NCI-H345 treated with DMSO at 0.1 percent for 48 hours (cell line): ENCODE results near the gene EPB41L2.
"Not testable (repeated sequence)": the region's sequence is repeated elsewhere in the genome, so short reads cannot be mapped to it uniquely, and the experiment has no call there.

Experiments
- DNase-seq: peaks from one replicate; lab custom pipeline; 2025; ENCODE audit not compliant: unreplicated experiment; lab: John Stamatoyannopoulos, UW

EPB41L2 gene

DNA sequence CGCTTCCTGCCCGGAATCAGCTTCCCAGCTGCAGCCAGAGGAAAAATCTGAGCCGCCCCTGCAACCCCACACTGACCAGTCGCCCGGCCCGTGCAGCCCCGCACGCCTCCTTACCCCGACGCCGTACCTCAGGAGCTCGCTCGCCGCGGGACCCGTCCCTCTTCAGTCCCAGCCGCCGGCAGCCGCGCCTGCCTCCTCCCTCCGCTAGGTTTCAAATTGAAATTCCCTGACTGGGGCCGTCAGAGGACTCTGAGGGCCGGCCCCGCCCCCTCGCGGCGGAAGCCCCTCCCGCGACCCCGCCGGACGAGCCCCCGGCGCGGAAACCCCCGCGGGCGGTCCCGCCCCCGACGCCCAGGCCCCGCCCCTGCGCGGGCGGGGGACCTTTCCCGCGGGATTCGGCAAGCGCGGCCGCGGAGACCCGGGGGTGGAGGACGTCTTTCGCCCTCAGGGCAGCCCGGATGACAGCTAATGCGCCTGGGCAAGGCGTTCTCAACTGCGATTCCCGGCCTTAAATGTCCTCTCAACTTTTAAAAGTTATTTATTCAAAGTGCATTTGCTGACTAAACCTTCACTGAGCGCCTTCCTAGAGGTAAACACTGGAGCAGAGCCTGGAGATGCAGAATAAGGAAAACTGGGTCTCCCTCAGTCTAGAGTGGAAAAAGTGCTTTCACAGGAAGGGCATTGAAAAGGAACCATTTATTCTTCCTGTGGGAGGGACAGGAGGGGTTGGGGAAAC is at the start of gene EPB41L2:
EPB41L2 (minus strand) TSS at position 218 of the 736 bp plus-strand sequence. CDS start 106,760 bp downstream, outside the sequence.
- peak; percentile 22 for DNase-seq

DNA sequence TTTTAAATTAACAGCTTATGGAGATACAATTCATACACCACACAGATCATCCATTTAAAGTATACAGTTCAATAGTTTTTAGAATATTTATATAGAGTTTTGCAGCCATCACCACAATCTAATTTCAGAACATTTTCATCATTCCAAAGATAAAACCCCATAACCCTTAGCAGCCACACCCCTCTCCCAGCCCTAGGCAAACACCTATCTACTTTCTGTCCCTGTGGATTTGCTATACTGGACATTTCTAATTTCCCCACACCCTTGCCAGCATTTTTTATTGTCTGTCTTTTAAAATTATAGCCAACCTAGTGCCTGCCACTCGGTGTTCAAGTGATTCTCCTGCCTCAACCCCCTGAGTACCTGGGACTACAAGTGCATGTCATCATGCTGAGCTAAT is 49.2 kb upstream of the EPB41L2 start:
- no peak for DNase-seq

DNA sequence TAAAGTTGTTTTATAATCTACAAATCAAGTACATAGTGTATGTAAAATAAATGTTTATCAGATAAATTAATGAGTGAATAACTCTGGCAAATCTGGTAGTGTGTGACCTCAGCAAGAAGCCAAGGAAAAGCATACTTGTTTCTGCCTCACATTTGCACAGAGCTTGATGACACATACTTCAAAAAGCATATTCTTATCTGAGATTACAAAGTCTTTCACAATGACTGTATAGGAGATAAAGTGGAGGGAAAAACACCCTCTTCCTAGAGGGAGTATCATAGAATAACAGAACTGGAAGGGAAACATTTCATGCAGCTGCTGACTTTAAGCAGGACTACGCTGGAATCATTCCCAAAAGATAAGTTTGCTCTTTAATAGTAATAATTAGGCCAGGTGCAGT is 44.1 kb upstream of the EPB41L2 start:
- no peak for DNase-seq

DNA sequence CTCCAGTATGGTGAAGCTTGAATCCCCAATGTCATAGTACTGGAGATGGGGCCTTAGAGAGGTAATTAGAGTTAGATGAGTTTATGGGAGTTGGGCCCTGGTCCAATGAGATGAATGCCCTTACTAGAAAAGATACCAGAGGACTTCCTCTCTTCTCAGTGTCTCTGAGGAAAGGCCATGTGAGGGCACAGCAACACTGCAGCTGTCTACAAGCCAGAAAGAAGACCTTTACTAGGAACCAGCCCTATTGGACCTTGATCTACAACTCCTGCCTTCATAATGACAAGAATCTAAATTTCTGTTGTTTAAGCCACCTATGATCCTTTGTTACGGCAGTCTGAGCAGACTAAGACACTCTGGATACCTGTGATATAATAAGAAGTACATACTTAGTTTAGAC is 40.9 kb upstream of the EPB41L2 start:
- DNase-seq = no peak

DNA sequence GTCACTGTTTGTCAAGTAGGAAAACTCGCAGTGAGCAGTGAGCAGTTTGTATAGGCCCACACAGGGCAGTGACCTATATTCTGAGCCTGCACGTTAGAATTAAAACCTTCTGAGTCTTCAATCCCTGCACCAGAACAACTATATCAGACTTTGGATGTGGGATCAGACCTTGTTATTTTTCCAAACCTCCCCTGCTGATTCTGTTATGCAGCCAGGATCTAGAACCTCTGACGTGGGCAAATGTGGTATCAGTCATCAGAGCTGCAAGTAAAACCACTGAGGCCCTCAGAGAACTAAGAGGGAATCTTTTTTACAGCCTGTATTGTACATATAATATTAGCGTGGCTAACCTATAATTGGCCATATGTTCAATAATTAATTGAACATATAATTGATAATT is 40.3 kb upstream of the EPB41L2 start:
- no peak for DNase-seq

DNA sequence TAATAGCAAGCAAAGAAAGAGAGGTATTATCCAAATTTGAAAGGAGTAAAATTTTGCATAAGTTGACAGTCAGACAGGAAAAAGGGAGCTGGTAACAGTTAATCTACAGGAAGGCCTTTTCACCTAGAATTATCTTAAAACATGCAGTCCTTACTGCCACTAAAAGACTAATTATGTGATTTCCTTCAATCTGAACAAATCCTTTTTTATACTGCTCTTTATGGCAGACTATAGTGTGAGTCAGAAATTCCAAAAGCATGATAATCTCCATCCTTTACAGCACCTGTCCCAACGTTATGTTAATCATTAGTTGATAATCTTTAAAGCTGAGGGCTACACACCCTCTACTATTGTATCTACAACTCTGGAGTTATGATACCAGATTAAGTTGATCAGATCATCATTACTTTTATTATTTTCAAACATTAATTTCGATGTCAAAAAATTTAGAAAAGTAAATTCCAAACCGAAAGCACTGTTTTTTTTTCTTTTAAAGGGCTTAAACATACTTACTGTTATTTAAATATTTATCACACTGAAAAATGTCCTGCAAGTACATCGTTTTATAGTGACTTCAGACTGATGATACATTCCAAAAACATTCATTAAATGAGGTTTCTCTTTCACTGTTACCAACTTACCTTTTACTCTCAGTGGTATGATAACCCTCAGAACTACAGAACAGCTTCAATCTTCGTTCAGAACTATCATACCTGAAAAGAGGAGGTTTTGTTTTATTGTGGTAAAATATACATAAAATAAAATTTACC is 39.1 kb upstream of the EPB41L2 start:
- no peak for DNase-seq

DNA sequence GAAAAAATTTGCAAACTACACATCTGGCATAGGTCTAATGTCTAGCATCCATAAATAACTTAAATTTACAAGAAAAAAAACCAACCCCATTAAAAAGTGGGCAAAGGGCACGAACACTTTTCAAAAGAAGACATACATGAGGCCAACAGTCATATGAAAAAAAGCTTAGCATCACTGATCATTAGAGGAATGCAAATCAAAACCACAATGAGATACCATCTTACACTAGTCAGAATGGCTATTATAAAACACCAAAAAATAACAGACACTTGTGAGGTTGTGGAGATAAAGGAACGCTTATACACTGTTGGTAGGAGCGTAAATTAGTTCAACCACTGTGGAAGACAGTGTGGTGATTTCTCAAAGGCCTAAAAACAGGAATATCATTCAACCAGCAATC is 33.7 kb upstream of the EPB41L2 start:
- DNase-seq = no peak

DNA sequence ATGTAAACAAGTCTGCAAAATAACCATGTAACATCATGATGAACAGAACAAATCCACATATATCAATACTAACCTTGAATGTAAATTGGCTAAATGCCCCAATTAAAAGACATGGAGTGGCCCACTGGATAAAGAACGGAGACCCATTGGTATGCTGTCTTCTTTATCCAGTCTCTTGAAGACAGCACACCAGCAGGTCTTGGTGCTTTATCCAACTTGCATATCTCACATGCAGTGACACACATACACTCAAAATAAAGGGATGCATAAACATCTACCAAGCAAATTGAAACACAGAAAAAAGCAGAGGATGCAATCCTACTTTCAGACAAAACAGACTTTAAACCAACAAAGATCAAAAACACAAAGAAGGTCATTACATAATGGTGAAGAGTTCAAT is 30.3 kb upstream of the EPB41L2 start:
- no peak for DNase-seq

DNA sequence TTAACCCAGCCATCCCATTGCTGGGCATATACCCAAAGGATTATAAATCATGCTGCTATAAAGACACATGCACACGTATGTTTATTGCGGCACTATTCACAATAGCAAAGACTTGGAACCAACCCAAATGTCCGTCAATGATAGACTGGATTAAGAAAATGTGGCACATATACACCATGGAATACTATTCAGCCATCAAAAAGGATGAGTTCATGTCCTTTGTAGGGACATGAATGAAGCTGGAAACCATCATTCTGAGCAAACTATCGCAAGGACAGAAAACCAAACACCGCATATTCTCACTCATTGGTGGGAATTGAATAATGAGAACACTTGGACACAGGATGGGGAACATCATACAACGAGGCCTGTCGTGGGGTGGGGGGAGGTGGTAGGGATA is 28.9 kb upstream of the EPB41L2 start:
- DNase-seq = not testable (repeated sequence)

DNA sequence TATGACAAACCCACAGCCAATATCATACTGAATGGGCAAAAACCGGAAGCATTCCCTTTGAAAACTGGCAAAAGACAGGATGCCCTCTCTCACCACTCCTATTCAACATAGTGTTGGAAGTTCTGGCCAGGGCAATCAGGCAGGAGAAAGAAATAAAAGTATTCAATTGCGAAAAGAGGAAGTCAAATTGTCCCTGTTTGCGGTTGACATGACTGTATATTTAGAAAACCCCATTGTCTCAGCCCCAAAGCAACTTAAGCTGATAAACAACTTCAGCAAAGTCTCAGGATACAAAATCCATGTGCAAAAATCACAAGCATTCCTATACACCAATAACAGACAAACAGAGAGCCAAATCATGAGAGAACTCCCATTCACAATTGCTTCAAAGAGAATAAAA is 27.3 kb upstream of the EPB41L2 start:
- DNase-seq = not testable (repeated sequence)

DNA sequence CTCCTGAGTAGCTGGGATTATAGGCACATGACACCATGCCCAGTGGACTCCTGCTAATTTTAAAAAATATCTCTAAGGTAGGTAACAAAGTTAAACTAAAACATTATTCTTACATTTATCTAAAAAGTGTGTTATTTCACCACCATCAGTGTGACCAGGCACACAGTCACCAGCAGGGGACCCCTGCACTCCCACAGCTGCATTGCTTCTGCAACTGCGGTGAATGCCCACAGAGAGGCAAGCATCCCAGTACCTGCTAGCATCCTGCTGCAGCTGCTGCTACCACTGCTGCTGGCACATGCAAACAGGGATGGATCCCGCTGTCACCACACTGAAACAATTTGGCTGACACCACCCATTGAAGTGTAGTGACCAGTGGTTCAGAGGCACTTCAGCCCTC is 21.9 kb upstream of the EPB41L2 start:
- no peak for DNase-seq

DNA sequence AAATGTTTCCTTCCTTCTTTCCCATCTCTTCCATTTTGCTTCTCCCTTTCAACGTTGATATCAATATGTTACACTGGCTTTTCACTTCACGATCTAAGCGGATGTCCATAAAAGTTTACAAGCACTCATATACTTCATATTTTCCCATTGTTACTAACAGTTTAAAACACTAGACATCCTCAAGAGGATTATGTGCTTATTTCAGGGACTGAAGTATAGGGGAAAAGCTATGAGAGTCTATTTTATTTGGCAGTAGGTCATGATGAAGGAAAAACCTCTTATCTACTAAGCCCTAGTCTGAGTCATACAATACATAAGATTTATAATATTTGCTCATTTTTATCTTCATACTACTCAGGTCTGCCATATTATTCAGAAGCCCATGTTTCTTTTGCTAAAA is 20.6 kb upstream of the EPB41L2 start:
- DNase-seq = no peak

DNA sequence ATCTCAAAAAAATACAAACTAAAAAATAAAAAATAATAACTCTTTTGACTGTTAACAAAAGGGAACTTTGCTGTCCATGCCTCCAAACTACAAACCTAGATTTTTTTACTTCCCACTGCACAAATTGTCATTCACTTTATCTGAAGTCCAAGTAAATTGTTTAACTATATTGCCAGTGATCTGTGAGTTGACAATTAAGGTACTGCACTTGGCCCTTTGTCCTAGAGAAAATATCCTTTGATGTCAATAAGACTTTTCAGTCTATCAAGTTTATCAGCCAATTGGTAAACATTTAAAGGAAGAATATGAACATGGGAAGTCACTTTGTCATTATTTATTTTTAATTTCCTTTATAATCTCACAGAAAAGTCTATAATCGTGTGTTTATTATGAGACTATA is 19.3 kb upstream of the EPB41L2 start:
- DNase-seq = no peak

DNA sequence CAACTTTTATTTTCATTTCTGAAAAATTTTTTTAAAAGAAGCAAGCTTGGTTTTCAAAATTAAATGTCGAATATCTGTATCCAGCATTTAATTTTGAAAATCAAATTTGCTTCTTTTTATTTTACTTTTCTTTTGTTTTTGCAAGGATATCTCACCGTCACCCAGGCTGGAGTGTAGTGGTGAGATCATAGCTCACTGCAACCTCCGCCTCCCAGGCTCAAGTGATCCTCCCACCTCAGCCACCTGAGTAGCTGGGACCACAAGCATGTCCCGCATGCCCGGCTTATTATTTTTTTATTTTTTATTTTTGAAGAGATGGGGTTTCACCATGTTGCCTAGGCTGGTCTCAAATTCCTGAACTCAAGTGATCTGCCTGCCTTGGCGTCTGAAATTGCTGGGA is 17.0 kb upstream of the EPB41L2 start:
- DNase-seq = no peak

DNA sequence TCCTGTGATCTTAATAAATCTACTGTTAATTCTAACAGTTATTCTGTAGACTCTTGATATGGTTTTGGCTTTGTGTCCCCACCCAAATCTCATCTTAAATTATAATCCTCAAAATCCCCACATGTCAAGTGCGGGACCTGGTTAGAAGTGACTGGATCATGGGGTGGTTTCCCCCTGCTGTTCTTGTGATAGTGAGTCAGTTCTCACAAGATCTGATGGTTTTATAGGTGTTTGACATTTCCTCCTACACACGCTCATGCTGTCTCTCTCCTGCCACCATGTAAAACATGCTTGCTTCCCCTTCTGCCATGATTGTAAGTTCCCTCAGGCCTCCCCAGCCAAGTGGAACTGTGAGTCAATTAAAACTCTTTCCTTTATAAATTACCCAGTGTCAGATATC is 10.5 kb upstream of the EPB41L2 start:
- DNase-seq = no peak

DNA sequence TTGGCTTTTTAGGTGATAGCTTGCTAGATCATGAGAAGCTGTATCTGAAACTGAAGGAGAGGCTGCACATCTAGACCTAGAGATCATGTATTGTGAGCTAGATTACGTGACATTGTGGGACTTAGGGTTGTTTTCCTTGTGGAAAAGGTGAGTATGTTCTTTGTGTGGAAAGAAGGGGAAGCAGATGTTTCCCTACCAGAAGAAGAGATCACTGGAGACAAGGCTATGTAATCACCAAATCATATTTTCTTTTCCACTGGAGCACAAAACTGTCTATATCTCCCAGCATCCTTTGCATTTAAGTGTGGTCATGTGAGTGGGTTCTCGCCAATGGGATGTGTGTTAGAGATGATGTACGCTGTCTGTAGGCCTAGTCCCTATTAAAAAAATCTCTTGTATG is 7.0 kb upstream of the EPB41L2 start:
- DNase-seq = no peak

DNA sequence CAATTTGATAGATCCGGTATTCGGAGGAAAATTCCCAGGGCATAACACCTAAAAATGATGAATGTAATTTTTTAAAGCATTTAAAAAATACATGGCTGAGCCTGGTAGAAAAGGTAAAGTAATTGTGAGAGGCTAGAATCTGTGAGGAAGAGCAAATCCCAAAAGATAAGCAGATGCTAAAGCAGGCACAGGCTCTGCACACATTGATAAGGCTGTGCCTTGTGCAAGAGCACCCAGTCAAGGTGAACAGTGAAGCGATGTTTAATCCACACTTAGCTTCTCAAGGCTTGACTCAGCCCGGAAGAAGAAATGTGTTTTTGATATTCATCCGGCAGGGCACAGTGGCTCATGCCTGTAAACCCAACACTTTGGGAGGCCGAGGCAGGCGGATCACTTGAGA is 5.1 kb upstream of the EPB41L2 start:
- DNase-seq = no peak

DNA sequence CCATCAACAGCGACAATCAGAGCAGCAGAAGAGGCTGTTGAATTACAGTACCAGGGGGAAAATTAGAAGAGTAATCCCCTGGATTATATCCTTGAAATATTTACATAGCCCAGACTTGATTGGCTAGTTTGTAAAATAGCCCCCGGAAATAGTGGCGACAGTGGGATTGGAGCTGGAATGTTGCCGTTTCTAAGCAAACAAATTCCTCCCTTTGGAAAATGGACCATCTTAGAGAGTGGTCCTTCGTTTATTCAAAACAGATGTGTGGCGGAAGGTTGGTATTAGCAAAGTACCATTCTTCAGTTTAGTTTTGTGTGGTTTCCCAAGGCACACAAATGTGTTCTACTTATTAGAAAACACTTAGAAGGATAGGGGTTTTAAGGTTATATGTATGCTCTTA is 4.5 kb upstream of the EPB41L2 start:
- DNase-seq = no peak

DNA sequence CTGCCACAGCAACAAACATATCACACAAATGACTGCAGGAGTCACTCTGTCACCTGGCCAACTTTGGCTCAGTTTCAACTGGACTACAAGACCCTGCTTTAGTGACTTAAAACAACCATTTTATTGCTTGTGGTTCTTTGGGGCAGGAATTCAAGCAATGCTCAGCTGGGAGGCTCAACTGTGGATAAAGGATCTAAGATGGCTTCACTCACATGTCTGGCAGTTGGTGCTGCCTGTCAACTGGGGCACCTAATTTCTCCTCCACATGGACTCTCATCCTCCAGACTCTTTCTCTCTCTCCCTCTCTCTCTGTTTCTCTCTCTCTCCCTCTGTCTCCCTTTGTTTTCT is 2.8 kb upstream of the EPB41L2 start:
- no peak for DNase-seq

DNA sequence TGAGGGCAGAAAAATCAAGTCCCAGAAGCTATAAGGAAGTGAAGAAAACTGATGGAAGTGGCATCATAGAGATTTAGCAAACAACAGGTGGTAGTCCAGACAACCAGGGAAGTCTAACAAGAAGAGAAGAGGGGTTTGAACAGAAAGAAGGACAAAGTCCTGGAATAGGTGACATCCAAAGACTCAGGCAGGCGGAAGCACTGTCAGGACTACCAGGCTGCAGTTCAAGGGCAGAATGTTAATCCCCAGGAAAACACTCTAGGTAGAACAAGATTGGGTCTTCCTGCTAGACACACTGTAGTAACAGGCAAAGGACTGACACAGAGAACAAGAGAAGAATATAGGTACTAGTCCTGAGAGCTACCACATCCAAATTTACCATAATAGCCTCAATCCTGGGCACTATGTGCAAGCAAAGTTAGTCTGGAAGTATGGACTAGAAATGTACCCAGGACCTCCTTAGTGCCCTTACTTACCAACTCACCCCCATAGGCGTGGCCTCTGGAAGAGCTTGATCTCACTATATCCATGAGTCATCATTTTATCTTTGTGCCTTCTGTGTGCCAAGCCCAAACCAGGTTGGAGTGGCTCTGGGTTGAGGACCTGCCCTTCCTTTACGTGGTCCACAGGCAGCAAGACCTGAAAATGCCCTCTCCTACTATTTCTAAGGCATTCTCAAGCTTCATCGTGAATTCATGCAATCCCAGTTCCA is 2.2 kb upstream of the EPB41L2 start:
- no peak for DNase-seq

DNA sequence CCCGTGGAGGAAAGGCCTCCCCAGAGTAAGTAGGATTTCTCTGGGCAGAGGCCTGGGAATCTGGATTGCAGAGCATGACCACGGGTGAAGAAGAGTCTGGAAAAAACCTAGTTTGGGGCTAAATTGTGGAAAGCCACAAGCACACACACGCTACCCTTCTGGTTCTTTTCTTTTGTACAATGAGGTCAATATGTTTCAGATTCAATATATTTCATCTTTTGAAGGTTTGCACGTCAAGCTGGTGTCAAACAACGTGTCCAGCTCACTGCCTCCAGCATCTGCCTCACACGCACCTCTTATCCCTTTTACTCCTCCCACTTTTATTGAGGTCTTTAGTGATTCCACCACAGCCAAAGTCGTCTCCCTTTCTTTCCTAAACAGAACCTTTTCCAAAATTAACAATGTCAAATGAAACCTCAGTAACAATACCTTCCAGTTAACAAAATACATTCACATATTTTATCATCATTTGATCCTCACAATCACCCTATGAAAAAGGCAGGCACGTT is 773 bp upstream of the EPB41L2 start:
- DNase-seq = no peak
